GM23248 (cell line): Measurements from ENCODE around the gene LARP1B.

Experiments used
- EZH2 ChIP-seq: fragments of 200-600 bp; sonication (generic); IDR thresholded peaks from 2 replicates; pipeline ENCODE4 v1.6.1; 2018; ENCODE audit warnings: antibody characterized with exemption, mild to moderate bottlenecking; ENCODE audit not compliant: insufficient read depth, poor library complexity, severe bottlenecking
- EZH2phosphoT487 ChIP-seq: fragments of 200-600 bp; sonication (generic); IDR thresholded peaks from 2 replicates; pipeline ENCODE4 v1.6.1; 2018; ENCODE audit warnings: antibody characterized with exemption, moderate library complexity, mild to moderate bottlenecking, low read depth; ENCODE audit not compliant: insufficient read depth

GRCh38 chr4:128130621-128131020, 69.5 kb downstream of the LARP1B start:
- TF ChIP-seq EZH2phosphoT487 (no peak), EZH2 (no peak)
